DND-41 (cell line): ENCODE measurements around the gene HPCAL1.

Experiments
- ATAC-seq: fragments of 200-7000 bp; cut with Tn5 transposase; 3 replicates; pipeline ENCODE4 v1.9.1; 2021; ENCODE audit warnings: low read depth; ENCODE audit not compliant: insufficient read depth
- DNase-seq: peaks from one replicate; pipeline ENCODE4 v3.0.0-alpha.2; 2020
- H2AFZ ChIP-seq: 2 replicates; pipeline ENCODE4 v1.6.0; 2012; ENCODE audit warnings: low read depth, low read length
- H3K27ac ChIP-seq: 2 replicates; pipeline ENCODE4 v1.5.1; 2012; ENCODE audit warnings: low read length, inconsistent platforms
- H3K27me3 ChIP-seq: fragments of 200-600 bp; sonication (generic); 2 replicates; pipeline ENCODE4 v1.6.0; 2012; ENCODE audit warnings: low read length, mild to moderate bottlenecking, inconsistent platforms; ENCODE audit not compliant: insufficient read depth, poor library complexity
- H3K36me3 ChIP-seq: 2 replicates; pipeline ENCODE4 v1.5.1; 2012; ENCODE audit warnings: low read length, inconsistent platforms; ENCODE audit not compliant: insufficient read depth
- H3K4me1 ChIP-seq: 2 replicates; pipeline ENCODE4 v1.5.1; 2012; ENCODE audit warnings: mild to moderate bottlenecking, low read length; ENCODE audit not compliant: insufficient read depth
- H3K4me2 ChIP-seq: 2 replicates; pipeline ENCODE4 v1.6.0; 2012; ENCODE audit warnings: mild to moderate bottlenecking, moderate library complexity, low read length, inconsistent platforms; ENCODE audit not compliant: insufficient read depth
- H3K4me3 ChIP-seq, 2 experiments: fragments of 200-600 bp in 1 of 2; shearing (Covaris generic) in 1 of 2; 2 replicates each; pipeline ENCODE4 v1.5.1; 2012 to 2016; ENCODE audit warnings: inconsistent platforms in 2 of 2, low read length in 2 of 2, mild to moderate bottlenecking in 2 of 2, low read depth in 1 of 2, moderate library complexity in 1 of 2
- H3K79me2 ChIP-seq: 2 replicates; pipeline ENCODE4 v1.6.0; 2012; ENCODE audit warnings: low read length, inconsistent platforms; ENCODE audit not compliant: insufficient read depth
- H3K9ac ChIP-seq: 2 replicates; pipeline ENCODE4 v1.6.0; 2012; ENCODE audit warnings: low read depth, mild to moderate bottlenecking, inconsistent platforms, low read length, moderate library complexity
- H3K9me3 ChIP-seq: 2 replicates; pipeline ENCODE4 v1.5.1; 2012; ENCODE audit warnings: low read length, moderate library complexity, mild to moderate bottlenecking, inconsistent platforms; ENCODE audit not compliant: insufficient read depth, severe bottlenecking
- H4K20me1 ChIP-seq: 2 replicates; pipeline ENCODE4 v1.6.0; 2012; ENCODE audit warnings: low read length; ENCODE audit not compliant: insufficient read depth
- CTCF ChIP-seq: IDR thresholded peaks from 2 replicates; pipeline ENCODE4 v1.5.1; 2012; ENCODE audit warnings: borderline replicate concordance, low read length, moderate library complexity, mild to moderate bottlenecking; ENCODE audit not compliant: poor library complexity, severe bottlenecking; ENCODE audit errors: extremely low read depth
- EZH2 ChIP-seq: IDR thresholded peaks from 3 replicates; pipeline ENCODE4 v1.6.1; 2012; ENCODE audit warnings: borderline replicate concordance, low read depth, mild to moderate bottlenecking, moderate library complexity, low read length, inconsistent platforms; ENCODE audit not compliant: severe bottlenecking

The HPCAL1 gene

GRCh38 chr2:10316336-10316735, 13.6 kb downstream of the HPCAL1 start:
- Histone ChIP-seq H3K9me3 (no peaks in the 10 kb centered on the region), H3K27ac (no peak overlapping the region), H3K4me3 (no peak overlapping the region), H2AFZ (no peak overlapping the region), H4K20me1 (peaks cover 19% of the 10 kb centered on the region), H3K79me2 (no peaks in the 10 kb centered on the region), H3K9ac (no peak overlapping the region), H3K4me1 (no peaks in the 10 kb centered on the region), H3K4me2 (no peak overlapping the region), H3K27me3 (no peaks in the 10 kb centered on the region), H3K36me3 (no peaks in the 10 kb centered on the region)
- TF ChIP-seq EZH2 (no peak), CTCF (no peak)
- ATAC-seq = no peak
- DNase-seq = no peak

- Histone ChIP-seq H3K9me3 (no peaks in the 10 kb centered on the region), H3K9ac (no peak overlapping the region), H3K36me3 (no peaks in the 10 kb centered on the region), H3K4me2 (no peak overlapping the region), H3K79me2 (no peaks in the 10 kb centered on the region), H3K4me3 (no peak overlapping the region), H4K20me1 (peaks cover 19% of the 10 kb centered on the region), H3K27ac (no peak overlapping the region), H3K27me3 (no peaks in the 10 kb centered on the region), H3K4me1 (no peaks in the 10 kb centered on the region), H2AFZ (no peak overlapping the region)
- ATAC-seq (no peak), DNase-seq (no peak)
- TF ChIP-seq EZH2 = no peak
- TF ChIP-seq CTCF = no peak
These were observed 14.2 kb downstream of the HPCAL1 start for GRCh38 chr2:10316860-10317259.

GRCh38 chr2:10317646-10318045, 14.9 kb downstream of the HPCAL1 start:
- H3K4me2 ChIP-seq = no peak overlapping the region
- DNase-seq (no peak), ATAC-seq (no peak)
- H2AFZ ChIP-seq = no peak overlapping the region
- no peaks in the 10 kb centered on the region for H3K27me3 ChIP-seq
- H3K9ac ChIP-seq = no peak overlapping the region
- H3K79me2 ChIP-seq = no peaks in the 10 kb centered on the region
- H4K20me1 ChIP-seq = peaks cover 21% of the 10 kb centered on the region
- no peak overlapping the region for H3K4me3 ChIP-seq
- H3K9me3 ChIP-seq = no peaks in the 10 kb centered on the region
- H3K36me3 ChIP-seq = no peaks in the 10 kb centered on the region
- no peak overlapping the region for H3K27ac ChIP-seq
- no peaks in the 10 kb centered on the region for H3K4me1 ChIP-seq
- no peak for TF ChIP-seq EZH2
- no peak for TF ChIP-seq CTCF

- H3K27ac ChIP-seq = no peak overlapping the region
- H3K4me2 ChIP-seq = no peak overlapping the region
- no peaks in the 10 kb centered on the region for H3K36me3 ChIP-seq
- peaks cover 15% of the 10 kb centered on the region for H4K20me1 ChIP-seq
- H3K4me3 ChIP-seq = no peak overlapping the region
- TF ChIP-seq EZH2 (no peak), CTCF (no peak)
- no peak for ATAC-seq
- no peaks in the 10 kb centered on the region for H3K27me3 ChIP-seq
- no peak overlapping the region for H2AFZ ChIP-seq
- H3K9ac ChIP-seq = no peak overlapping the region
- DNase-seq = no peak
- H3K4me1 ChIP-seq = no peaks in the 10 kb centered on the region
- H3K9me3 ChIP-seq = no peaks in the 10 kb centered on the region
- no peaks in the 10 kb centered on the region for H3K79me2 ChIP-seq
These were observed 15.6 kb downstream of the HPCAL1 start for GRCh38 chr2:10318345-10318744.
